Stimulated activated CD8-positive, alpha-beta memory T cell treated with anti-CD3 and anti-CD28 coated beads, Interleukin-12 subunit alpha, Interleukin-12 subunit beta, amount 100 ng/mL, for 1 hour (primary cell): ENCODE data around the gene BMP3.

Experiments
- DNase-seq: peaks from one replicate; pipeline ENCODE4 v3.0.0-alpha.2; 2020; ENCODE audit warnings: low read depth

Gene BMP3

DNA sequence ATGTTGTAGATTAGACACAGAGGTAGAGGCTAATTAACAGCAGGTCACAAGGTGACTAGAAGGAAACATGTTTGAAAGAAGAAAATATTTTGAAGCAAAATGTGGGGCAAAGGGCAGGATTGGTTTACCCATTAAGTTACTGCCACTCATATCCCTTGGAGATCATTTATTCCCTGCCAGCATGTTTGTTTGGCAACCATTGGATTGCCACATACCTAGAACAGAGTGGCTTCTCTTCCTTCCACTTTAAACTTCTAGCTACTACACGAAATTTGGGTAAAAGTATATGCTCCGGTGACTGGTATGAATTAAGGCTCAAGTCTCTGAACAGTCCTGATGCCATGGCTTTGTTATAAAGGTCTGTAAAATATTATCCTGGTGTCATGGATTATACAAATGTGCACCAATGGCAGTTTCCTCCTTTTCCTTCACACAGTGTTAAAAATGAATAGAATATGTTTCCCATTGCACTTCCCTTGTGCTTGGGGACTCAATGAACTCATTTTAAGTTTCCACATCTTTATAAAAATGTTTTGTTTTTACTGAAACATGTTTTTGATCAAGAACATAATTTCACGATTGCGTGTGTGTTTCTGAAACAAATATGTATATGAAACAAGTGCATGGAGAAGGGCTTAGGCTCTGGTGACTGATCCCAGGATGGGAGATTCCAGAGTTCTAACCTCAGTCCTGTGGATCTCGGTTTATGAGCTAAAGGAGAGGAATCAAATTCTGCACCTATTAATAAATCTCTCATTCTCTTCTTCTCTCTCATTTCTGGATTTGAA, 12.3 kb downstream of the BMP3 start:
- no peak for DNase-seq

- DNase-seq: no peak
Measured at GRCh38 chr4:81049330-81049729, 18.8 kb downstream of the BMP3 start.

DNA sequence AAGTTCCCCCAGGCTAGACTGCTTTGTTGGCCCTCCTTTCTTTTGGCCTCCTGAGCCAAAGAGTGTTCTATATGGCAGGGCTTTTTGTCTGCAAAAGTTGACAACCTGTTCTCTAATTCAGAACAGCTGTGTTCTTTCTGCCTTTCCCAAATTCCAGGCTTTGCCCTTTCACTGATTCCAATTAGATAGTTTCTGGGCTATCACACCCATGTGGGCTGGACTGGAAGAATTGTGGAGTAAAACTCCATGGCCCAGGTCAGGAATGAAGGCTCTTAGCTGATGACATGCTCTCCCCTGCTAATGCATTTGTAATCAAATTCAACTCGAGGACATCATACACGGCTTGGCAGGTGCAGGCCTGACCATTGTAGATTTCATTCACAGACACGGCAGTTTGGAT, 19.4 kb downstream of the BMP3 start:
- no peak for DNase-seq

GRCh38 chr4:81052119-81053068, 21.9 kb downstream of the BMP3 start:
- peak; percentile 15 for DNase-seq

- no peak for DNase-seq
Measured at GRCh38 chr4:81058621-81059020, 28.1 kb downstream of the BMP3 start.

- DNase-seq: no peak
Measured at GRCh38 chr4:81060587-81061343, 30.3 kb downstream of the BMP3 start.

- DNase-seq: no peak
Measured at GRCh38 chr4:81061344-81061730, 30.8 kb downstream of the BMP3 start.

DNA sequence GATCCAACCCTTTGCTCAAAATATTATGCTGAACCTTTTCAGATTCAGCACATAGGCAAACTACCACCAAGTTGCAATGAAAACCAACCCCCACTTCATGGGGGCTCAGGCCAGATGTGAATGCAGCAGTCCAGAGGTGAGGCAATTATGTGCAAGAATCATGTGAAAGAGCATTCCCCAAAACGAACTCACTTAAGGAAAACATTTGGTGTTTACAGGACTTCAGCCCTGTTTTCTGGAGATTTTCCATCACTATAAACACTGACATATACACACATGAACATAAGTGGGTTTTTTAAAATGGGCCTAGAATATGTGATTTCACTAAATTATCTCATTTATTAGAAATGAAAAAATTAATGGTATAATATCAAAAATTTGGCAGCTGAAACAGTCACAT, 31.5 kb downstream of the BMP3 start:
- no peak for DNase-seq

DNA sequence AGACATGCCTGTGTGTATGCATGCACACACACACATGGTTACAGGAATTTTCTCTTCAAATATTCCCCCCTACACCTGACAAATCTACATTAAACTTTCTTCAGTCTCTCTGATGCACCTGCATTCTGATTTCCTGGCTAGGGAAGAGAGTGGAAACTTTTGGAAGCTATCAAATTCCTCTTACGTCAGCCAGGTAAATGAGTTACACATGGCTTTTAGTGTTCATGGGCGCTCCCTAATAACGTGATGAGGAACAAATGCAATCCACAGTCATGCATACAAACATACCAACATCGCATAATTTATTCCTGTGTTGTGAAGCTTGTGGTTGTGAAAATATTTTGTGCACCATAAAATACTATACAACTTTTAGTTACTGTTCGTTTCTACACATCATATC, 34.9 kb downstream of the BMP3 start:
- no peak for DNase-seq

- DNase-seq: peak; percentile 25
Measured at GRCh38 chr4:81069706-81070331, 39.3 kb downstream of the BMP3 start.

GRCh38 chr4:81071013-81071412, 40.5 kb downstream of the BMP3 start:
- no peak for DNase-seq

DNA sequence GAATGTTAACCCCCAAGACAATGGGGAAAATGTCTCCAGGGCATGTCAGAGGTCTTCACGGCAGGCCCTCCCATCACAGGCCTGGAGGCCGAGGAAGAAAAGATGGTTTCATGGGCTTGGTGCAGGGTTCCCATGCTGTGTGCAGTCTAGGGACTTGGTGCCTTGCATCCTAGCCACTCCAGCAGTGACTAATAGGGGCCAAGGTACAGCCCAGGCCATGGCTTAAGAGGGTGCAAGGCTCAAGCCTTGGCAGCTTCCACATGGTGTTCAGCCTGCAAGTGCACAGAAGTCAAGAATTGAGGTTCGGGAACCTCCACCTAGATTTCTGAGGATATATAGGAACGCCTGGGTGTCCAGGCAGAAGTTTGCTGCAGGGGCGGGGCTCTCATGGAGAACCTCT, 50.6 kb downstream of the BMP3 start:
- DNase-seq: no peak

GRCh38 chr4:81084029-81084428, 53.5 kb downstream of the BMP3 start:
- no peak for DNase-seq

DNA sequence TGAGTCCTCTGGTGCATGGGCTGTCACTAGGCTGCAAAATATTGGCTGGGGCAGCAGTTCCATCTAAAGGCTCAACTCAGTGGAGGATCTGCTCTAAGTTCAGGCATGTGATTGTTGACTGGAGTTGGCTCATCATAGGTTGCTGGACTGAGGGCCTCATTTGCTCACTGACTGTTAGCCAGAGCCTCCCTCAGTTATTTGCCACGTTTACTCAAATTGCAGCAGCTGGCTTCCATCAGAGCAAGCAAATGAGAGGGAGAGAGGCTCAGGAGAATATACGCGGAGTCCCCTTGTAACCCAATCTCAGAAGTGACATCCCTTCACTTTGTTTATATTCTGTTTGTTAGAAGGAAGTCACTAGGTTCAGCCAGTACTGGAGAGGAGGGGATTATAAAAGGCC, 54.1 kb downstream of the BMP3 start:
- DNase-seq: no peak

DNA sequence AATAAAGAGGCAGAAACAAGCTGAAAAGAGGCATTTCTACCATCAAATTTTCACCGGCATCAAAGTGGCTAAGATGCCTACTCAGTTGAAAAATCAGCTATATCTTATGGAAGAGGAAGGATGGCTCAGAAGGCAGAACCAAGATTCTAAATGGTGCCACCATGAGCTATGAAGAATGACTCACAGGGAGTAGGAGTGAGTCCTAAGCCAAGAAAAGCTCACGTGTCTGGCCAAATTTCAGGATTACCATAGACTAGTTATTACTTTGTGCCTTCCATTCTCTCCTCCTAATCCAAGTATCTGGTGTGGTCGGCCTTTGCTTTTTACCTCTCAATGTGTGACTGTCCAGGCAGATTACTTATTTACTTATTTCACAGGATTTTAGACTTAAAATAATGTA, 54.8 kb downstream of the BMP3 start:
- DNase-seq: no peak

DNA sequence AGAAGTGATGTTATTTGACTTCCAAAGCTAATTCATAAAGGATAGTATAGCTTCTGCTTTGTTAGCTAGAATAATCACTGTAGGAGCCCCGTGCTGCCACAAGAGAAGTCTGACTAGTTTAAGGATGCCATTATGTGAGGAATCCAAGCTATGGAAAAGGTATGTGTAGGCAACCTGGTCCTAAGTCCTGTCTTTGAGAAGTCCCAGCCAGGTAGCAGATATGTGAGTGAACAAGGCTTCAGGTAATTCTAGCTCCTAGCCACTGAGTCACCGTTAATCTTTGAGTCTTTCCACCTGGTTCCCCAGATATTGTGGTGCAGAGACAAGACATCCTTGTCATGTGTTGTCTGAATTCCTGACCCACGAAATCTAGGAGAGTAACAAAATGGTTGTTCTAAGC, 55.5 kb downstream of the BMP3 start:
- no peak for DNase-seq

- DNase-seq: no peak
Measured at GRCh38 chr4:81093720-81094401, 63.4 kb downstream of the BMP3 start.

- DNase-seq: no peak
Measured at GRCh38 chr4:81095389-81095788, 64.9 kb downstream of the BMP3 start.

- no peak for DNase-seq
Measured at GRCh38 chr4:81096566-81096965, 66.1 kb downstream of the BMP3 start.

DNA sequence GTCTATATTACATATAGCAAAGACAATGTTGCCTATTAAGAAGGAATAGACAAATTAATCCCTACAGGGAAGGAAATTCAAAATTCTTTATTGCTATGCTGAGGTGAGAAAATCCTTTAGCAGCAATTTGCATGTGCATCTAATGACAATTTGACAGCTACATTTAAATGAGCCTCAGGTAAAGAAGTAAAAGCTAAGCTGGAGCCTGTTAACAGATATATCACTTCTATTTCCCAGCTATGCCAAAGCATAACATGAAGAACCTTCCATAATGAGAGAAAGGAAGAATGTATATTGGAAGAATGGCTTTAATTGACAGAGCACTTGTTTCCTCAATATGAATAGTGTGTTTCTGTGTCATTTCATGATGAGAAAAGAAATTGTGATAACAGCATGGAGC, 71.6 kb downstream of the BMP3 start:
- DNase-seq: no peak

GRCh38 chr4:81106150-81106549, 75.6 kb downstream of the BMP3 start:
- DNase-seq: no peak
